Measurements from ENCODE around the gene TTC16.

Gene TTC16

DNA sequence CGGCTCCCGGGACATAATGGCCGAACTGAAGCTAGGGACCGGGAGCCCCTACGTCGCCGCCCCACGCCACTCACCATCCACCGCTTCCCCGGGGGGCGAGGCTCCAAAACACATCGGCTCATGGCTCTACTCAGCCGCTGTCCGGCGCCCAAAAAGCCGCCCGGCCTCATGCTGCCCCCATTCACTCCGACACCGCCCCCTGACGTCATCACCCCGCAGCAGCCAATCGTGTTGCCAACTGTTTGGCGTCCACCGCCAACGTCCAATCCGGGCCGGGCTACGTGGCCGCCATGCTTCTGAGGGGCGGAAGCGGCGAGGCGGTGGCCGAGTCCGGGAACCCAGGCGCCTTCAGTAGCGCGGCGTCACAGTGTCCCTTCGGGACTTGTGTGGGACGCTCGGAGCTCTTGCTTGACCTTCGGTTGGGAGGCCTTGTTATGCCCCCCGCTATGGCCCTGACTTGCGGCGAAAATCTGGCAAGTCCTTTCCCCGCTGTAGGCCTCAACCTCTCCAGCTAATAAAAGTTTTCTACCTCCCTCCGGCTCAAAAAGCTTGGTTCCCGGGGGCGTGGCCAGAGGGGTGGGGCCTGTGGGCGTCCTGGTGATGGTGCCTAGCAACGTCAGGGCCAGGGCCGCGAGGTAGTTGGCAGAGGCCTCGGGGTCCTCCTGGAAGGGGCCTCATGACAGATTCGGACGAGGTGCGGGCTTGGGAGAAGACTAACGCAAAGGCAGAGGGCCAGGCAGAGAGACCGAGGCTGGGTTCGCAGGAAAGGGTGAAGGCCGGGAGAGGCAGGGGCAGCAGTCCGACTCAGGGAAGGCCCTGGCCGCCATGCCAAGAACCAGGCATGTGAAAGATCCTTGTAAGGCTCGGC is at the start of gene TTC16, which contains the start of gene PTRH1:
Gene TTC16, plus strand, starts transcription at position 610 of the 868 bp plus-strand sequence. Its CDS starts 67 bp downstream, at position 677.
Gene PTRH1, minus strand, starts transcription at position 194 of the 868 bp plus-strand sequence. Its CDS starts 24 bp downstream, at position 170.
- DNase-seq (ENCODE audit: extremely low spot score, insufficient read length, low read depth) (peak; percentile 98), FAIRE-seq (peak; percentile 98)

- FAIRE-seq, result no peak
- DNase-seq (ENCODE audit: extremely low spot score, insufficient read length, low read depth), result no peak
These were observed 48.6 kb upstream of the TTC16 start for GRCh38 chr9:127667127-127667844.

GRCh38 chr9:127667906-127668305 is 48.0 kb upstream of the TTC16 start:
- FAIRE-seq (no peak), DNase-seq (ENCODE audit: extremely low spot score, insufficient read length, low read depth) (no peak)

- DNase-seq (ENCODE audit: extremely low spot score, insufficient read length, low read depth) (no peak), FAIRE-seq (no peak)
These were observed 42.6 kb upstream of the TTC16 start for GRCh38 chr9:127673234-127673633.

DNA sequence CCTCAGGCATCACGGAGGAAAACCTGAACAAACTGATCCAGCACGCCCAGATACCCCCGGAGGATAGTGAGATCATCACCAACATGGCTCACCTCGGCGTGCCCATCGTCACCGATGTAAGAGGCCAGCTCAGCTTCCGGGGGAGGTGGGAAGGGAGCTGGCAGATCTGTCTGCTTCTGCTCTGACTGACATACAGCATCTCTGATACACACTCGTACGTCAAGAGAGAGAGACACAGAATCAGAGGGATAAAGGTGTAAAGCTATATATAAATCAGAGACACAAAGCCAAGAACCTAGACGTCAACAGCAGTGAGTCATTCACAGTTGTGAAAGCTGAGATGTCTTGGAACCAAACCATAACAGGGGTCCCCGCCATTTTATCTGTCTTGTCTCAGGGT is 39.2 kb upstream of the TTC16 start:
- FAIRE-seq, result no peak

GRCh38 chr9:127679506-127679905 is 36.4 kb upstream of the TTC16 start:
- no peak for FAIRE-seq
- DNase-seq (ENCODE audit: extremely low spot score, insufficient read length, low read depth), result no peak

More for the DNA sequence above, 39.2 kb upstream of the TTC16 start:
- DNase-seq (ENCODE audit: extremely low spot score, insufficient read length, low read depth), result no peak

- FAIRE-seq, result no peak
- no peak for DNase-seq (ENCODE audit: extremely low spot score, insufficient read length, low read depth)
These were observed 35.7 kb upstream of the TTC16 start for GRCh38 chr9:127680226-127680625.

DNA sequence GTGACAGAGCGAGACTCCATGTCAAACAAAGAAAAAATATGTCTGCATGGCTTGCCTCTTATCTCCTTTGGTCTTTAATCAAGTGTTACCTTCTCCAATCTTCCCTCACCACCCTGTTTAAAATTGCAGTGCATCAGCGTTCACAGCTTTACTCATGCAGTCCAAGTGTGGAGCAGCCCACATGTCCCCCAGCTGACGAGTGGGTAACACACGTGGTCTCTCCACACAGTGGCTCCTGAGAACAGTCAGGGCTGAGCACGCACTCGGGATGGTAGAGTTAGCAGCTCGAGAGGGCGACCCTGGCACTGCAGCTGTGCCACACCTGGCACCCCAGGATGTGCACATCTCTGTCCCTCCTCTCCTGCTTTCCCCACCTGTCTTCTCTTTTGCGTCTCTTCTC is 35.0 kb upstream of the TTC16 start:
- DNase-seq (ENCODE audit: extremely low spot score, insufficient read length, low read depth), result no peak
- no peak for FAIRE-seq

- no peak for FAIRE-seq
- no peak for DNase-seq (ENCODE audit: extremely low spot score, insufficient read length, low read depth)
These were observed 33.3 kb upstream of the TTC16 start for GRCh38 chr9:127682351-127683136.

DNA sequence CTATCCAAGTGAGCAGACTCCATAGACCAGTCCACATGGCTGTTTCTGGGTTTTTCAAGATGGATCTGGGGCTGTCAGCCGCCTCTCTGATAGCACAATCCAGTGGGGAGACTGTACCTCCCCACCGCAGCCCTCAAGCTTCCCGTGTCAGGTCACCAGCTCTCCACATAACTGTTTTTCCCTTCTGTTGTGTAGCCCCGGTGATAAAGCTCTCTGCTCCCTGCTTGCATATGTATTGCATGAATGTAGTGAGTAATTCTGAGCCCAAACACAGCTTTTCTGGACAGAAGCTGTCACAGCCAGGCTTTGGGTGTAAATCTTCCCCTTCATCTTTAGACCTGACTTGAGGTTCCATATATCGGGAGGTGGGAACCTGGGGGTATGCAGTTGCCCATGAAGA is 32.2 kb upstream of the TTC16 start:
- FAIRE-seq (no peak), DNase-seq (ENCODE audit: extremely low spot score, insufficient read length, low read depth) (no peak)

DNA sequence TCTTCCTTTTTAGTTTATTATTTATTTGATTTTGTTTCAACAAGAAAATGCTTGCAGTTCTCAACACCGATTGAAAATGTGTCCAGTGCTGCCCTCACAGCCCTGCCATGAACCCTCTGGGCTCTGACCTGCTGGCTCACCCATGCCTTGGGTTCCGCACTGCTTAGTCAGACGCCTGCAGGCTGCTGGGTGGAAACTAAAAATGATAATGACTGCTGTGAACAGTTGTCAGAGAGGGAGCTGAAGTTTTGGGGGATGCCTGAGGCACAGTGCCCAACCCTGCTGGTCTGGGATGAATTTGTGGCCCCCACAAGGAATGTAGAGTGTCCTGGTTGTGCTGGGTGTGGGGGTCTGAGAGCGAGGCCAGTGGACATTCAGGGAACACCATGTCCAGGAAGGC is 31.3 kb upstream of the TTC16 start:
- DNase-seq (ENCODE audit: extremely low spot score, insufficient read length, low read depth) (no peak), FAIRE-seq (no peak)

- DNase-seq (ENCODE audit: extremely low spot score, insufficient read length, low read depth) (no peak), FAIRE-seq (no peak)
These were observed 29.2 kb upstream of the TTC16 start for GRCh38 chr9:127686461-127687393.

DNA sequence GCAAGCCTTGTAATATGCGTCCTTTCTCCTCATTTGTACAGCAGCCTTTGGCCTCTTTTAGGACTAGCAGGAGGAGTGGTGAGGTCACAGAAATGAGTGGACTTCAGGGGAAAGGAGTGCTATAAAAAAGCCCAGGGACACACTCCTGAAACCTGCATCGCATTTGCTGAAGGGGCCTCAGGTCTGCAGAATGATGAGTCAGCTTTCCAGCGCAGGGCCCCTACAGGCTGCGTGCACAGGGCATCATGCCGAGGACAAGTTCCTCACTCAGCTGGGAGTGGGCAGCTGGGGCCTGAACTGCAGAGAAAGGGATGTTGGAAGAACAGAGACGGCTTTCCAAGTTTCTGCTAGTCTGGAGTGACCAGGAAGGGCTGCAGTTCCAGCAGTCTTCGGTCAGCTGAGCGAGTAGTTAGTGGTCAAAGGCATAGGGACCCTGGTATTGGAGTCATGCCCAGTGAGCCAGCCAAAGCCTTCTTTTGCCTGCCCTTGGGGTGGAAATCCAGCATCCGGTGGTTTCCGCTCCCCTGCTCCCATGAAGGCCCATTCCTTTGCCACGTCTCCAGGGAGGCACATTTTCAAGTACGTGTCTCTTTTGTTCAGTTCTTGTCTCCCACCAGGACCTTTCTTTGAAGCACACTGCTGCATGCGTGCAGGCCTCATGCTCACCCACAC is 26.4 kb upstream of the TTC16 start:
- DNase-seq (ENCODE audit: extremely low spot score, insufficient read length, low read depth) (no peak), FAIRE-seq (no peak)

GRCh38 chr9:127690735-127691134 is 25.1 kb upstream of the TTC16 start:
- no peak for DNase-seq (ENCODE audit: extremely low spot score, insufficient read length, low read depth)
- no peak for FAIRE-seq

DNA sequence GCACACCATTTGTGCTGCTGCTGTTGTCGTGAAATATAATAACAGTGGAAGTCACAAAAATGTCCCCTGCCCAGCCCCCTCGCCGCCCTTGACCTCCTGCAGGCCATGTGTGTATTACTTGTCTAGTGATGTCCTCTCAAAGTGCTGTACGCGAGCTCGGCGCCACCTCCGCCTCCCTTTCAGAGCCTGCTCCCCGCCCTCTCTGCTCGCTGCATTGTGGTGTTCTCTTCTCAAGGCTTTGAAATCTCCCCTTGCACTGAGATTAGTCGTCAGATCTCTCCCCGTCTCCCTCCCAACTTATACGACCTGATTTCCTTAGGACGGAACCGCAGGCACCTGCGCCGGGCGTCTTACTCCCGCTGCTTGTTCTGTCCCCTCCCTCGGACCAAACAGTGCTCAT is 23.8 kb upstream of the TTC16 start:
- no peak for FAIRE-seq
- no peak for DNase-seq (ENCODE audit: extremely low spot score, insufficient read length, low read depth)

- FAIRE-seq (no peak), DNase-seq (ENCODE audit: extremely low spot score, insufficient read length, low read depth) (no peak)
These were observed 22.7 kb upstream of the TTC16 start for GRCh38 chr9:127693143-127693542.

DNA sequence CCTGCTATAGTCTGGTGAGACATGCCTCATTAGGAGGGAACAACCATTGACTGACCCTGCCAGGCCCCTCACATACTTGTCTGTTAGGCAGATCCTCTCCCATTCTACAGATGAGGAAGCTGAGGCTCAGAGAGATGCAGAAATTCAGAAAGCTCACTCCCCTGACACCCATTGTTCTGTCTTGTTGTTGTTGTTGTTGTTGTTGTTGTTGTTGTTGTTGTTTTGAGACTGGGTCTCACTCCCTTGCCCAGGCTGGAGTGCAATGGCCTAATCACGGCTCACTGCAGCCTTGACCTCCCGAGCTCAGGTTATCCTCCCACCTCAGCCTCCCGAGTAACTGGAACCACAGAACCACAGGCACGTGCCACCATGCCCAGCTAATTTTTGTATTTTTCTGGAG is 22.2 kb upstream of the TTC16 start:
- DNase-seq (ENCODE audit: extremely low spot score, insufficient read length, low read depth) (no peak), FAIRE-seq (no peak)

- DNase-seq (ENCODE audit: extremely low spot score, insufficient read length, low read depth) (no peak), FAIRE-seq (no peak)
These were observed 20.8 kb upstream of the TTC16 start for GRCh38 chr9:127694890-127695720.

Measured in GM18507 (cell line).